K562 (cell line): ENCODE data around the gene TNNT3. TPM values are rescaled to one million over a fixed set of nuclear protein-coding genes. Genes with fewer than 3 reads are reported as not detected.

Experiments
- ATAC-seq: fragments of 200-7000 bp; cut with Tn5 transposase; 3 replicates; pipeline ENCODE4 v1.9.1; 2020; ENCODE audit warnings: moderate library complexity
- BruUV-seq: library from RNA; stranded (reverse); fragments of 400-500 nt; replicated peaks from 2 replicates; lab custom pipeline; 2021; lab: Mats Ljungman, UMichigan
- CTCF ChIA-PET: fragments of 300-600 bp; formaldehyde crosslinking; extraction: SDS; loops from one replicate; lab custom pipeline; 2021; ENCODE audit warnings: low intra/inter-chr PET ratio; lab: Yijun Ruan, JAX
- POLR2A ChIA-PET: fragments of 300-600, 350-650 bp; sonication (Branson Sonifier 250); formaldehyde crosslinking; extraction: SDS; loops from one replicate; lab custom pipeline; 2021; ENCODE audit warnings: antibody characterized with exemption, inconsistent platforms; lab: Yijun Ruan, JAX
- DNase-seq, 4 experiments: peaks; one replicate each; pipeline versions ENCODE4 v3.0.0 to v3.0.0-alpha.2; 2011 to 2018; ENCODE audit warnings: low spot score in 3 of 4, mixed read lengths in 3 of 4; ENCODE audit errors: extremely low read depth in 1 of 4
- FAIRE-seq: peaks from 2 replicates; lab custom pipeline; 2011; peaks lifted over from hg19 to GRCh38; lab: Jason Lieb, UNC
- H2AFZ ChIP-seq: 2 replicates; pipeline ENCODE4 v1.6.0; 2011; ENCODE audit warnings: low read depth, low read length, control low read depth, inconsistent platforms
- H3K27ac ChIP-seq: fragments of 200-600 bp; 3 replicates; pipeline ENCODE4 v1.8.0; 2011; ENCODE audit warnings: low read depth, mild to moderate bottlenecking, control low read depth, inconsistent platforms, low read length, moderate library complexity, mixed read lengths; ENCODE audit errors: extremely low read depth
- H3K27me3 ChIP-seq, 2 experiments: fragments of 300-600 bp in 1 of 2; 2 replicates in 1 of 2; 3 replicates in 1 of 2; pipeline versions ENCODE4 v1.6.0 to v1.8.0; 2011; ENCODE audit warnings: inconsistent platforms in 2 of 2, low read length in 2 of 2, mild to moderate bottlenecking in 1 of 2, mixed read lengths in 1 of 2, moderate library complexity in 1 of 2; ENCODE audit not compliant: control insufficient read depth in 2 of 2, insufficient read depth in 2 of 2
- H3K36me3 ChIP-seq: fragments of 300-600 bp; 3 replicates; pipeline ENCODE4 v1.8.0; 2011; ENCODE audit warnings: mild to moderate bottlenecking, low read length, inconsistent platforms; ENCODE audit not compliant: control insufficient read depth, insufficient read depth
- H3K4me1 ChIP-seq, 2 experiments: fragments of 200-600 bp in 1 of 2; replicated peaks in 1 of 2; 2 replicates in 1 of 2; 3 replicates in 1 of 2; pipeline versions ENCODE4 v1.5.1 to v1.8.0; 2011; ENCODE audit warnings: inconsistent platforms in 2 of 2, low read length in 2 of 2, mild to moderate bottlenecking in 1 of 2, mixed read lengths in 1 of 2, moderate library complexity in 1 of 2; ENCODE audit not compliant: control insufficient read depth in 2 of 2, insufficient read depth in 2 of 2
- H3K4me2 ChIP-seq: 2 replicates; pipeline ENCODE4 v1.6.1; 2011; ENCODE audit warnings: low read length, control low read depth, inconsistent platforms, mixed read lengths; ENCODE audit not compliant: insufficient read depth
- H3K4me3 ChIP-seq: fragments of 200-600 bp; sonication (generic), shearing (Covaris generic); 2 replicates; pipeline ENCODE4 v1.5.1; 2016; ENCODE audit warnings: control low read depth, inconsistent platforms
- H3K79me2 ChIP-seq: fragments of 200-600 bp; 3 replicates; pipeline ENCODE4 v1.8.0; 2011; ENCODE audit warnings: low read length, inconsistent platforms; ENCODE audit not compliant: control insufficient read depth, insufficient read depth
- H3K9ac ChIP-seq, 2 experiments: 2 replicates each; pipeline versions ENCODE4 v1.6.0 to v1.6.1; 2011; ENCODE audit warnings: low read depth in 2 of 2, low read length in 2 of 2, control low read depth in 1 of 2, inconsistent platforms in 1 of 2, mild to moderate bottlenecking in 1 of 2, mixed read lengths in 1 of 2; ENCODE audit not compliant: insufficient read depth in 1 of 2
- H3K9me1 ChIP-seq: one replicate; pipeline ENCODE4 v1.6.0; 2011; ENCODE audit warnings: inconsistent platforms, mild to moderate bottlenecking, low read length, moderate library complexity; ENCODE audit not compliant: control insufficient read depth, insufficient read depth
- H3K9me3 ChIP-seq: replicated peaks from 2 replicates; pipeline ENCODE4 v1.5.1; 2011; ENCODE audit warnings: low read depth, low read length, inconsistent platforms; ENCODE audit not compliant: control insufficient read depth, insufficient read depth
- H4K20me1 ChIP-seq: replicated peaks from 2 replicates; pipeline ENCODE4 v1.6.1; 2011; ENCODE audit warnings: low read length, inconsistent platforms, mixed read lengths; ENCODE audit not compliant: control insufficient read depth, insufficient read depth
- BCLAF1 ChIP-seq, 2 experiments: fragments of 450-650 bp in 1 of 2; IDR thresholded peaks; 2 replicates each; pipeline ENCODE4 v1.6.1; 2011 to 2017; ENCODE audit warnings: low read depth in 2 of 2, antibody characterized with exemption in 1 of 2, borderline replicate concordance in 1 of 2, low read length in 1 of 2, mild to moderate bottlenecking in 1 of 2, mixed read lengths in 1 of 2; ENCODE audit not compliant: control insufficient read depth in 1 of 2
- CBX1 ChIP-seq: sonication (generic); IDR thresholded peaks from 2 replicates; pipeline ENCODE4 v1.6.1; 2016; ENCODE audit warnings: antibody characterized with exemption, low read depth, mild to moderate bottlenecking
- FOXA3 ChIP-seq, 2 experiments: fragments of 450-650 bp in 1 of 2; sonication (generic) in 1 of 2; formaldehyde crosslinking; IDR thresholded peaks in 1 of 2; conservative IDR thresholded peaks in 1 of 2; 2 replicates each; pipeline versions ENCODE4 v1.4.0 to v1.8.0; 2020 to 2022; ENCODE audit warnings: mild to moderate bottlenecking in 2 of 2, missing genetic modification reagents in 1 of 2
- HSF4 ChIP-seq: fragments of 250-450 bp; sonication (Bioruptor Pico); IDR thresholded peaks from 2 replicates; pipeline ENCODE4 v2.1.2; 2022; ENCODE audit warnings: mild to moderate bottlenecking, moderate library complexity, borderline replicate concordance
- MIER1 ChIP-seq: fragments of 450-650 bp; IDR thresholded peaks from 2 replicates; pipeline ENCODE4 v1.6.1; 2016; ENCODE audit warnings: antibody characterized with exemption, mild to moderate bottlenecking, low read depth
- XRCC3 ChIP-seq: fragments of 450-650 bp; IDR thresholded peaks from 2 replicates; pipeline ENCODE4 v1.6.1; 2017; ENCODE audit warnings: mild to moderate bottlenecking, moderate library complexity
- ZBTB26 ChIP-seq: fragments of 450-650 bp; formaldehyde crosslinking; IDR thresholded peaks from 2 replicates; pipeline ENCODE4 v1.4.0; 2022; ENCODE audit warnings: missing genetic modification characterization
- ZEB2 ChIP-seq: fragments of 450-650 bp; IDR thresholded peaks from 2 replicates; pipeline ENCODE4 v1.6.1; 2016
- ZNF253 ChIP-seq: fragments of 250-450 bp; sonication (Bioruptor Pico); conservative IDR thresholded peaks from 2 replicates; pipeline ENCODE4 v1.6.1; 2021; ENCODE audit warnings: mild to moderate bottlenecking
- ZNF589 ChIP-seq: fragments of 200-800 bp; sonication (Bioruptor generic); IDR thresholded peaks from 2 replicates; pipeline ENCODE4 v1.6.1; 2016; ENCODE audit warnings: low read depth, missing genetic modification characterization, missing compliant biosample characterization
- WGBS: fragments of 100-300 bp; shearing (Covaris generic); methylation state at CpG from one replicate; pipeline ENCODE4 v1.1.6; 2016; ENCODE audit warnings: low coverage, mixed read lengths; ENCODE audit not compliant: insufficient coverage; ENCODE audit errors: missing lambda C conversion rate; 5-methylcytosine and 5-hydroxymethylcytosine counted together
- in situ Hi-C: fragments of 300-500 bp; cut with MboI; formaldehyde crosslinking; loops from 4 replicates; pipeline ENCODE4 v1.15.0; 2018; ENCODE audit warnings: inconsistent platforms, mixed read lengths
- intact Hi-C: fragments of 100-400 bp; cut with micrococcal nuclease; formaldehyde crosslinking; loops from 2 replicates; pipeline ENCODE4 v1.14.2; 2022
- polyA plus RNA-seq, 8 experiments: library from polyadenylated mRNA; depleted of rRNA in 4 of 8; stranded (reverse) in 5 of 8; unstranded in 3 of 8; fragments of >200 nt; fragmentation: Nextera tagmentation in 2 of 8; fragmentation: Illumina TruSeq in 1 of 8; extraction: Ambion mirVana in 2 of 8; extraction: Trizol in 1 of 8; gene quantifications; 2 replicates each; pipeline versions ENCODE4 v1.2.1 to v1.2.3, GENCODE V29; 2011 to 2014; ENCODE audit warnings: inconsistent platforms in 1 of 8, missing spikeins in 1 of 8
- total RNA-seq, 7 experiments: library from RNA; depleted of rRNA in 6 of 7; stranded (reverse); fragments of >200 nt in 6 of 7; fragmentation: Illumina TruSeq in 2 of 7; extraction: Trizol in 2 of 7; gene quantifications; 2 replicates each; pipeline versions ENCODE4 v1.2.1 to v1.2.3, GENCODE V29; 2011 to 2021; ENCODE audit warnings: low replicate concordance in 1 of 7
- TF ChIP-seq, protein P1 (sequence below): fragments of 450-650 bp; IDR thresholded peaks from 2 replicates; pipeline ENCODE4 v1.6.1; 2016; ENCODE audit warnings: antibody characterized with exemption

The TNNT3 gene
- total and polyA plus RNA-seq, 9 of the 15 experiments (the other 6 are each of a cell fraction or from before 2014, with no cell fraction given) = 0.10 TPM; not detected in 8

- FAIRE-seq (peak; percentile 19), ATAC-seq (peak; percentile 71), DNase-seq (no peak)
- no peak overlapping the region for H3K27ac ChIP-seq
- no peaks in the 10 kb centered on the region for H3K4me1 ChIP-seq
- no peaks in the 10 kb centered on the region for H3K27me3 ChIP-seq
- no peak overlapping the region for H3K4me2 ChIP-seq
- intact Hi-C loops (no loop called here), in situ Hi-C loops (no loop called here)
- H3K9me3 ChIP-seq = no peaks in the 10 kb centered on the region
- CTCF ChIA-PET = interaction anchor here (1.0 to 2.2 kb wide), 3 partner anchors 29 to 33 kb away, joined by 3 to 9 read pairs (median 7); partner anchors contain the start of gene H19
- no peaks in the 10 kb centered on the region for H4K20me1 ChIP-seq
- no CpG with 5 or more reads among the region's 24 CpGs for WGBS
- BruUV-seq = no TSS peak
- no peak overlapping the region for H3K9ac ChIP-seq
- POLR2A ChIA-PET = interaction anchor here (0.6 kb wide), 3 partner anchors 260 to 1435 kb away, joined by 3 to 4 read pairs (median 3); no protein-coding TSS in a partner anchor
- H3K4me3 ChIP-seq = no peak overlapping the region
- H2AFZ ChIP-seq = no peak overlapping the region
- H3K9me1 ChIP-seq = no peaks in the 10 kb centered on the region
- H3K36me3 ChIP-seq = no peaks in the 10 kb centered on the region
- no peaks in the 10 kb centered on the region for H3K79me2 ChIP-seq
- TF ChIP-seq HSF4 (no peak), MIER1 (no peak), ZEB2 (no peak), CBX1 (no peak), BCLAF1 (IDR thresholded peaks at IDR 0.05; ENCODE audit: borderline replicate concordance in 1 of 2, control insufficient read depth in 1 of 2, low read depth in 2 of 2, low read length in 1 of 2) (no peak), ZNF589 (CRISPR knock-in tag) (no peak), ZNF253 (CRISPR knock-in tag) (no peak), ZBTB26 (CRISPR knock-in tag) (no peak), XRCC3 (no peak), FOXA3 (CRISPR knock-in tag; conservative IDR thresholded peaks at IDR 0.05 in 1 of 2, IDR thresholded peaks at IDR 0.05 in 1 of 2) (no peak)
- TF ChIP-seq, protein P1, sequence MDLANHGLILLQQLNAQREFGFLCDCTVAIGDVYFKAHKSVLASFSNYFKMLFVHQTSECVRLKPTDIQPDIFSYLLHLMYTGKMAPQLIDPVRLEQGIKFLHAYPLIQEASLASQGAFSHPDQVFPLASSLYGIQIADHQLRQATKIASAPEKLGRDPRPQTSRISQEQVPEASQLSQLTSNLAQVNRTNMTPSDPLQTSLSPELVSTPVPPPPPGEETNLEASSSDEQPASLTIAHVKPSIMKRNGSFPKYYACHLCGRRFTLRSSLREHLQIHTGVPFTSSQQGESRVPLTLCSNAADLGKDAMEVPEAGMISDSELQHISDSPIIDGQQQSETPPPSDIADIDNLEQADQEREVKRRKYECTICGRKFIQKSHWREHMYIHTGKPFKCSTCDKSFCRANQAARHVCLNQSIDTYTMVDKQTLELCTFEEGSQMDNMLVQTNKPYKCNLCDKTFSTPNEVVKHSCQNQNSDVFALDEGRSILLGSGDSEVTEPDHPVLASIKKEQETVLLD = no peak
Measured at GRCh38 chr11:1968454-1969002, 49.0 kb downstream of the TNNT3 start.
